SK-N-SH (cell line): Measurements from ENCODE around the gene PUS1. TPM values are rescaled to one million over a fixed set of nuclear protein-coding genes. Genes with fewer than 3 reads are reported as not detected.

Experiments used
- CTCF ChIA-PET: fragments of 300-600, 350-600 bp; formaldehyde crosslinking; extraction: SDS; loops from one replicate; lab custom pipeline; 2021; lab: Yijun Ruan, JAX
- POLR2A ChIA-PET: fragments of 350-600 bp; sonication (Branson Sonifier 250); formaldehyde crosslinking; extraction: SDS; loops from one replicate; lab custom pipeline; 2020; ENCODE audit warnings: antibody characterized with exemption, inconsistent platforms; lab: Yijun Ruan, JAX
- DNase-seq: peaks from one replicate; pipeline ENCODE4 v3.0.0; 2012
- H2AFZ ChIP-seq: fragments of 200-600 bp; sonication (generic); 2 replicates; pipeline ENCODE4 v1.8.1; 2016; ENCODE audit warnings: antibody characterized with exemption, mild to moderate bottlenecking, low read depth
- H3F3A ChIP-seq: fragments of 200-600 bp; sonication (generic); replicated peaks from 2 replicates; pipeline ENCODE3; 2016; ENCODE audit warnings: antibody characterized with exemption, mild to moderate bottlenecking; ENCODE audit not compliant: insufficient read depth
- H3K27ac ChIP-seq, 2 experiments: fragments of 200-500 bp in 1 of 2; fragments of 200-600 bp in 1 of 2; sonication (Bioruptor generic) in 1 of 2; sonication (generic), shearing (Covaris generic) in 1 of 2; 2 replicates each; pipeline versions ENCODE4 v1.5.1 to v1.6.1; 2014 to 2016; ENCODE audit warnings: low read depth in 2 of 2, inconsistent platforms in 1 of 2, low read length in 1 of 2, mild to moderate bottlenecking in 1 of 2, mixed read lengths in 1 of 2
- H3K27me3 ChIP-seq: fragments of 200-600 bp; sonication (generic), shearing (Covaris generic); 2 replicates; pipeline ENCODE4 v1.6.1; 2016; ENCODE audit warnings: mixed run types; ENCODE audit not compliant: insufficient read depth
- H3K36me3 ChIP-seq, 2 experiments: fragments of 200-500 bp in 1 of 2; fragments of 200-600 bp in 1 of 2; sonication (Bioruptor generic) in 1 of 2; sonication (generic) in 1 of 2; replicated peaks in 1 of 2; 2 replicates each; pipeline versions ENCODE3 to v1.5.1; 2014 to 2016; ENCODE audit warnings: low read length in 1 of 2, mild to moderate bottlenecking in 1 of 2; ENCODE audit not compliant: insufficient read depth in 2 of 2, control insufficient read depth in 1 of 2
- H3K4me1 ChIP-seq, 2 experiments: fragments of 200-500 bp in 1 of 2; fragments of 200-600 bp in 1 of 2; sonication (Bioruptor generic) in 1 of 2; sonication (generic), shearing (Covaris generic) in 1 of 2; 2 replicates each; pipeline versions ENCODE4 v1.5.1 to v1.6.1; 2014 to 2016; ENCODE audit warnings: low read depth in 1 of 2, low read length in 1 of 2, mixed run types in 1 of 2; ENCODE audit not compliant: insufficient read depth in 2 of 2, control insufficient read depth in 1 of 2
- H3K4me2 ChIP-seq: fragments of 200-600 bp; sonication (generic), shearing (Covaris generic); 2 replicates; pipeline ENCODE4 v1.6.1; 2017; ENCODE audit warnings: mixed run types
- H3K4me3 ChIP-seq, 2 experiments: fragments of 200-500 bp in 1 of 2; fragments of 200-600 bp in 1 of 2; sonication (Bioruptor generic) in 1 of 2; sonication (generic), shearing (Covaris generic) in 1 of 2; 2 replicates each; pipeline versions ENCODE4 v1.5.1 to v1.8.1; 2014 to 2016; ENCODE audit warnings: low read depth in 2 of 2, inconsistent platforms in 1 of 2, low read length in 1 of 2, mild to moderate bottlenecking in 1 of 2, mixed read lengths in 1 of 2, moderate library complexity in 1 of 2
- H3K79me2 ChIP-seq: fragments of 200-600 bp; sonication (generic); 2 replicates; pipeline ENCODE4 v1.8.1; 2017; ENCODE audit warnings: mild to moderate bottlenecking; ENCODE audit not compliant: insufficient read depth
- H3K9ac ChIP-seq: fragments of 200-600 bp; sonication (generic); 2 replicates; pipeline ENCODE4 v1.6.1; 2017; ENCODE audit warnings: mixed run types
- H3K9me2 ChIP-seq: fragments of 200-600 bp; sonication (generic); 2 replicates; pipeline ENCODE4 v1.6.1; 2017; ENCODE audit warnings: mixed run types
- H3K9me3 ChIP-seq: fragments of 200-600 bp; sonication (generic); 2 replicates; pipeline ENCODE4 v1.6.1; 2017; ENCODE audit warnings: mixed run types, mild to moderate bottlenecking, moderate library complexity
- H4K20me1 ChIP-seq: fragments of 200-600 bp; sonication (generic); 2 replicates; pipeline ENCODE4 v1.6.1; 2017; ENCODE audit warnings: mild to moderate bottlenecking, mixed run types; ENCODE audit not compliant: insufficient read depth
- ELF1 ChIP-seq: IDR thresholded peaks from 2 replicates; pipeline ENCODE4 v1.4.0; 2012
- EP300 ChIP-seq, 2 experiments: IDR thresholded peaks; 2 replicates each; pipeline versions ENCODE4 v1.4.0 to v1.6.1; 2012; ENCODE audit warnings: borderline replicate concordance in 1 of 2, low read depth in 1 of 2, low read length in 1 of 2
- EZH2phosphoT487 ChIP-seq: fragments of 200-600 bp; sonication (generic); IDR thresholded peaks from 2 replicates; pipeline ENCODE4 v1.6.1; 2017; ENCODE audit warnings: low read depth, mixed run types, mild to moderate bottlenecking, antibody characterized with exemption, moderate library complexity, borderline replicate concordance
- FOSL2 ChIP-seq: IDR thresholded peaks from 2 replicates; pipeline ENCODE4 v1.4.0; 2012; ENCODE audit warnings: low read depth, mild to moderate bottlenecking, moderate library complexity, borderline replicate concordance
- FOXJ3 ChIP-seq: sonication (generic); formaldehyde crosslinking; IDR thresholded peaks from 2 replicates; pipeline ENCODE4 v1.5.1; 2020; ENCODE audit warnings: mild to moderate bottlenecking, missing genetic modification reagents
- FOXM1 ChIP-seq: IDR thresholded peaks from 2 replicates; pipeline ENCODE4 v1.4.0; 2012; ENCODE audit warnings: low read depth, mild to moderate bottlenecking
- GABPA ChIP-seq: IDR thresholded peaks from 2 replicates; pipeline ENCODE4 v1.4.0; 2012; ENCODE audit warnings: low read depth, mild to moderate bottlenecking
- GATA2 ChIP-seq: sonication (generic); formaldehyde crosslinking; IDR thresholded peaks from 2 replicates; pipeline ENCODE4 v1.5.0; 2020; ENCODE audit warnings: mild to moderate bottlenecking, missing genetic modification reagents
- IRF3 ChIP-seq: fragments of 150-350 bp; IDR thresholded peaks from 2 replicates; pipeline ENCODE4 v1.6.1; 2016; ENCODE audit warnings: mild to moderate bottlenecking, low read depth, low read length
- JUND ChIP-seq: IDR thresholded peaks from 2 replicates; pipeline ENCODE4 v1.4.0; 2012
- NFIC ChIP-seq: IDR thresholded peaks from 2 replicates; pipeline ENCODE4 v1.4.0; 2012; ENCODE audit warnings: borderline replicate concordance
- NRF1 ChIP-seq: IDR thresholded peaks from 2 replicates; pipeline ENCODE4 v1.6.1; 2012; ENCODE audit warnings: low read depth, mild to moderate bottlenecking, low read length
- PBX3 ChIP-seq: IDR thresholded peaks from 2 replicates; pipeline ENCODE4; 2012
- RAD21 ChIP-seq: IDR thresholded peaks from 2 replicates; pipeline ENCODE4 v1.6.1; 2012; ENCODE audit warnings: mild to moderate bottlenecking, low read length
- RCOR1 ChIP-seq: fragments of 150-350 bp; IDR thresholded peaks from 2 replicates; pipeline ENCODE4 v1.6.1; 2017; ENCODE audit warnings: antibody characterized with exemption, low read length
- RFX5 ChIP-seq: IDR thresholded peaks from 2 replicates; pipeline ENCODE4 v1.6.1; 2012; ENCODE audit warnings: mild to moderate bottlenecking, improper control_type of control experiment, low read length
- TAF1 ChIP-seq: IDR thresholded peaks from 2 replicates; pipeline ENCODE4 v1.6.1; 2012; ENCODE audit warnings: low read depth, mild to moderate bottlenecking, low read length, moderate library complexity, borderline replicate concordance
- YY1 ChIP-seq: IDR thresholded peaks from 2 replicates; pipeline ENCODE4 v1.4.0; 2012; ENCODE audit warnings: low read depth, mild to moderate bottlenecking
- WGBS: methylation state at CpG from one replicate; pipeline ENCODE4 v1.1.6; 2017; ENCODE audit warnings: low lambda C conversion rate; 5-methylcytosine and 5-hydroxymethylcytosine counted together
- polyA plus RNA-seq, 3 experiments: library from polyadenylated mRNA; depleted of rRNA; stranded (reverse); fragments of >200 nt; gene quantifications; 2 replicates each; pipeline ENCODE4 v1.2.3, GENCODE V29; 2012
- TF ChIP-seq, protein P1 (sequence below): IDR thresholded peaks from 2 replicates; pipeline ENCODE4 v1.6.1; 2012; ENCODE audit warnings: mild to moderate bottlenecking, low read depth, low read length, moderate library complexity

Gene PUS1
- polyA plus RNA-seq, 1 of the 3 experiments (the other 2 are of a cell fraction): 53.1 TPM

- no peak overlapping the region for H3K4me2 ChIP-seq
- 96% methylated on average over 46 of the region's 46 CpGs for WGBS
- H3K9me3 ChIP-seq: no peaks in the 10 kb centered on the region
- no peak for DNase-seq
- H3K9me2 ChIP-seq: no peaks in the 10 kb centered on the region
- no peak overlapping the region for H3K4me3 ChIP-seq
- H3K27ac ChIP-seq: no peak overlapping the region
- no peak for TF ChIP-seq EP300 (IDR thresholded peaks at IDR 0.05; ENCODE audit: borderline replicate concordance in 1 of 2, low read depth in 1 of 2, low read length in 1 of 2)
- TF ChIP-seq TAF1: no peak
- no peak for TF ChIP-seq JUND
- no peak for TF ChIP-seq FOXJ3
- no peak for TF ChIP-seq RCOR1
- TF ChIP-seq, all 33 proteins: peak for 0
- Histone ChIP-seq H3F3A (no peaks in the 10 kb centered on the region), H3K4me1 (no peaks in the 10 kb centered on the region), H4K20me1 (no peaks in the 10 kb centered on the region), H2AFZ (no peak overlapping the region), H3K79me2 (no peaks in the 10 kb centered on the region), H3K27me3 (no peaks in the 10 kb centered on the region), H3K9ac (no peak overlapping the region), H3K36me3 (peaks cover 3 to 24% of the 10 kb centered on the region in 2 experiments)
- POLR2A ChIA-PET: no interaction called here
- CTCF ChIA-PET: interaction anchor here (0.6 kb wide), 1 partner anchor 56 kb away, joined by 3 read pairs; no protein-coding TSS in a partner anchor
Measured at GRCh38 chr12:131941116-131941986, 12.3 kb downstream of the PUS1 start.

DNA sequence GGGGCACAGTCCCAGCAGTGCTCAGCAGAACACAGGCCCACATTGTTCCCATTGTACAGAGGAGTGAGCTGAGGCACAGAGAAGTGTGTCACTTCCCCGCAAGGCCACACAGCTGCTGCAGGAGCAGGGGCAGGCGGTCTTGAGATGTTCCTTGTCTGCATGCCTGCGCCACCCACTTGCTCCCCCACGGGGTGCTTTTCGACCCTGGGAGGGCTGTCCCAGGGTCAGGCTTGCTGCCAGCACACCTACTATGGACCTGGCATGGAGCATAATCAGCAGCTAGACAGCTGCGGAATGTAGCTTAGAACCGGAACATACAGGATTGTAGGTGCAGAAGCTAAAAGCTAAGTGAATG is 12.9 kb downstream of the PUS1 start:
- H3K4me1 ChIP-seq: no peaks in the 10 kb centered on the region
- 93% methylated on average over 7 of the region's 7 CpGs for WGBS
- H3K4me3 ChIP-seq: no peak overlapping the region
- DNase-seq: no peak
- CTCF ChIA-PET: interaction anchor here (0.6 kb wide), 1 partner anchor 55 kb away, joined by 3 read pairs; no protein-coding TSS in a partner anchor
- no peak for TF ChIP-seq RFX5
- TF ChIP-seq, protein P1, sequence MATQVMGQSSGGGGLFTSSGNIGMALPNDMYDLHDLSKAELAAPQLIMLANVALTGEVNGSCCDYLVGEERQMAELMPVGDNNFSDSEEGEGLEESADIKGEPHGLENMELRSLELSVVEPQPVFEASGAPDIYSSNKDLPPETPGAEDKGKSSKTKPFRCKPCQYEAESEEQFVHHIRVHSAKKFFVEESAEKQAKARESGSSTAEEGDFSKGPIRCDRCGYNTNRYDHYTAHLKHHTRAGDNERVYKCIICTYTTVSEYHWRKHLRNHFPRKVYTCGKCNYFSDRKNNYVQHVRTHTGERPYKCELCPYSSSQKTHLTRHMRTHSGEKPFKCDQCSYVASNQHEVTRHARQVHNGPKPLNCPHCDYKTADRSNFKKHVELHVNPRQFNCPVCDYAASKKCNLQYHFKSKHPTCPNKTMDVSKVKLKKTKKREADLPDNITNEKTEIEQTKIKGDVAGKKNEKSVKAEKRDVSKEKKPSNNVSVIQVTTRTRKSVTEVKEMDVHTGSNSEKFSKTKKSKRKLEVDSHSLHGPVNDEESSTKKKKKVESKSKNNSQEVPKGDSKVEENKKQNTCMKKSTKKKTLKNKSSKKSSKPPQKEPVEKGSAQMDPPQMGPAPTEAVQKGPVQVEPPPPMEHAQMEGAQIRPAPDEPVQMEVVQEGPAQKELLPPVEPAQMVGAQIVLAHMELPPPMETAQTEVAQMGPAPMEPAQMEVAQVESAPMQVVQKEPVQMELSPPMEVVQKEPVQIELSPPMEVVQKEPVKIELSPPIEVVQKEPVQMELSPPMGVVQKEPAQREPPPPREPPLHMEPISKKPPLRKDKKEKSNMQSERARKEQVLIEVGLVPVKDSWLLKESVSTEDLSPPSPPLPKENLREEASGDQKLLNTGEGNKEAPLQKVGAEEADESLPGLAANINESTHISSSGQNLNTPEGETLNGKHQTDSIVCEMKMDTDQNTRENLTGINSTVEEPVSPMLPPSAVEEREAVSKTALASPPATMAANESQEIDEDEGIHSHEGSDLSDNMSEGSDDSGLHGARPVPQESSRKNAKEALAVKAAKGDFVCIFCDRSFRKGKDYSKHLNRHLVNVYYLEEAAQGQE: no peak
- TF ChIP-seq RAD21: no peak
- no peak for TF ChIP-seq NFIC
- TF ChIP-seq TAF1: no peak
- TF ChIP-seq GABPA: no peak
- TF ChIP-seq ELF1: no peak
- TF ChIP-seq RCOR1: no peak
- no peak for TF ChIP-seq PBX3
- TF ChIP-seq EZH2phosphoT487: no peak
- no peak for TF ChIP-seq FOSL2
- no peak for TF ChIP-seq FOXJ3
- TF ChIP-seq IRF3: no peak
- no peak for TF ChIP-seq FOXM1
- no peak for TF ChIP-seq NRF1
- TF ChIP-seq YY1: no peak
- TF ChIP-seq GATA2 (CRISPR knock-in tag): no peak
- TF ChIP-seq, all 33 proteins: peak for 0
- Histone ChIP-seq H4K20me1 (no peaks in the 10 kb centered on the region), H3K79me2 (no peaks in the 10 kb centered on the region), H3F3A (no peaks in the 10 kb centered on the region), H2AFZ (no peak overlapping the region), H3K27ac (no peak overlapping the region), H3K9ac (no peak overlapping the region), H3K9me3 (no peaks in the 10 kb centered on the region), H3K9me2 (no peaks in the 10 kb centered on the region), H3K4me2 (no peak overlapping the region), H3K27me3 (no peaks in the 10 kb centered on the region), H3K36me3 (peaks cover 3 to 24% of the 10 kb centered on the region in 2 experiments)
- POLR2A ChIA-PET: no interaction called here
